ENCODE data around the gene ANAPC13.

ANAPC13 gene

DNA sequence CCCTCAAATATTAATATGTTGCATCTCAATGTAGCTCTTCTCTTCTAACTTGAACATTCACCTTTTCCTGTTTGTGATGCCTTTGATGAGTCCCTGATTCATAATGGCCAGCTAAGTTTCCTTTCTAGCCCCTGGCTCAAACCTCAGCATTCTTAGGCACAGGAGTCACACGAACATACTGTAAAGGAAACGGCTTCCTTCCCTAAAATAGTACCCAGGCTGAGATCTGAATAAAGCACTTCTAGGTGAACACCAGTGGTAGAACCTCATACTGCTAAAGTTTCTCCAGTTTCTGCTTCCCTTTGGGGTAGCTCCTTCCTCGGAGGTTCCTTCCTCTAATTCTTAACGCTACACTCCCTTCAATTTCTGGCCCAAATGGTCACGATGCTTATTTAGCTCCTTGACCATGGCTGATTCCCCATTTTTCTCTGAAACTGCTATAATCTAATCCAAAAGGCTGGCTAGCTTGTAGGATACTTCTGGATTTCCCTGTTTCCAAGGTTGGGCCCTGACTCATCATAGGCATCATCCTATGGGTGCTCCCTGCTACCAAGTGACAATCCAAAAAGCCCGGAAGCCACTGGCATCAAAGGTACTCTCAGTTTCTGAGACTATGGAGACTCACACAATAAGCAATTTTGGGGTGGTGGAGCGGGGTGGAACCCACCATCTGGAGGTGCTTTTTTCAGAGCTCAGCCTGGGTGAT is 2.4 kb downstream of the ANAPC13 start:
- no peak for TF ChIP-seq CTCF (IDR thresholded peaks at IDR 0.05; ENCODE audit: low read depth, low read length, missing control alignments)
- no peak for DNase-seq (ENCODE audit: low read depth)
- H3K4me3 ChIP-seq (ENCODE audit: low read depth, low read length) = no peak overlapping the region

- no peak for TF ChIP-seq CTCF (IDR thresholded peaks at IDR 0.05; ENCODE audit: low read depth, low read length, missing control alignments)
Measured at GRCh38 chr3:134482622-134483021, 3.2 kb downstream of the ANAPC13 start.

GRCh38 chr3:134481166-134481565 is 4.6 kb downstream of the ANAPC13 start:
- H3K4me3 ChIP-seq (ENCODE audit: low read depth, low read length) = no peak overlapping the region
- no peak for DNase-seq (ENCODE audit: low read depth)
- TF ChIP-seq CTCF (IDR thresholded peaks at IDR 0.05; ENCODE audit: low read depth, low read length, missing control alignments) = no peak

More at GRCh38 chr3:134482622-134483021, 3.2 kb downstream of the ANAPC13 start:
- no peak overlapping the region for H3K4me3 ChIP-seq (ENCODE audit: low read depth, low read length)
- DNase-seq (ENCODE audit: low read depth) = no peak

DNA sequence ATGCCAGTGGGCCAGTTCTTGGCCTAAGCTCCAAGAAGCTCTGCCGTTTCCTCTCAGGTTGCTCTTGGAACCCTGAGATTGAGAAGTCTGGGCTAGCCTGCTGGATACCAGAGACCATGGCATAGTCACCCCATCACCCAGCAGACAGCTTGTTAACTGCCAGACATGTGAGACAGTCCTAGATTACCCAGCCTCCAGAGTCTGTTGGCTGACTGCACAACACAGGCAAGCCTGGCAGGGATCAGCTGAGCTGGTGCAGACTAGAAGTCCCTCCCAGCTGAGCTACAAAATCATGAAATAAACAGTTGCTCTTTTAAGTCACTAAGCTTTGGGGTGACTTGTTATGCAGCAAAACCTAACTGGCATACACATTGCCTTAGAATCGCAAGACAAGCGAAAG is 5.2 kb downstream of the ANAPC13 start:
- no peak overlapping the region for H3K4me3 ChIP-seq (ENCODE audit: low read depth, low read length)
- no peak for DNase-seq (ENCODE audit: low read depth)
- no peak for TF ChIP-seq CTCF (IDR thresholded peaks at IDR 0.05; ENCODE audit: low read depth, low read length, missing control alignments)

GRCh38 chr3:134477938-134478337 is 7.8 kb downstream of the ANAPC13 start:
- no peak for DNase-seq (ENCODE audit: low read depth)
- TF ChIP-seq CTCF (IDR thresholded peaks at IDR 0.05; ENCODE audit: low read depth, low read length, missing control alignments) = no peak
- H3K4me3 ChIP-seq (ENCODE audit: low read depth, low read length) = no peak overlapping the region

GRCh38 chr3:134477002-134477401 is 8.8 kb downstream of the ANAPC13 start:
- no peak for DNase-seq (ENCODE audit: low read depth)
- no peak overlapping the region for H3K4me3 ChIP-seq (ENCODE audit: low read depth, low read length)
- no peak for TF ChIP-seq CTCF (IDR thresholded peaks at IDR 0.05; ENCODE audit: low read depth, low read length, missing control alignments)

- no peak overlapping the region for H3K4me3 ChIP-seq (ENCODE audit: low read depth, low read length)
- no peak for TF ChIP-seq CTCF (IDR thresholded peaks at IDR 0.05; ENCODE audit: low read depth, low read length, missing control alignments)
- DNase-seq (ENCODE audit: low read depth) = no peak
Measured at GRCh38 chr3:134476306-134476705, 9.5 kb downstream of the ANAPC13 start.

Measured in GM12864 (cell line).